Measurements from ENCODE around the gene KIAA0040.

DNA sequence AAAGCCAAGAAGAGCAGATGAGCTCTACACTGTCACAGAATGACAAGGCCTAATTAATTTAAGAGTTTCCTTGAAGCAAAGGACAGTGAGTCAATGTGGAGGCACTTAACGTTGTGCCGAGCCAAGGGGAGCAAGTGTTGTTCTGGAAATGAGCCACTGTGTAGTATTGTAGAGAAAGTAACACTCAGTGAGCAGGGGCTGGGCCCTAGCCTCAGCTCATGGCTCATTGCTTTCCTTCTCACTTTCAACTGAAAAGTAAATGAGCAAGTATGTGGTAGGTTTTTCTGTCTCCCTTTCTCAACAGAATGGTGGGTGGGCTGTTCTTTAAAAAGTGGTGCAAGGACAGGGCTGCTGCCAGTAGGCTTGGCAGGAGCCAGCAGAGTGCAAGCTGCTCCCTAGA is 11.8 kb upstream of the KIAA0040 start:
- TF ChIP-seq TEAD4 (CRISPR knock-in tag; IDR thresholded peaks at IDR 0.05): no peak
- TF ChIP-seq, protein P1, sequence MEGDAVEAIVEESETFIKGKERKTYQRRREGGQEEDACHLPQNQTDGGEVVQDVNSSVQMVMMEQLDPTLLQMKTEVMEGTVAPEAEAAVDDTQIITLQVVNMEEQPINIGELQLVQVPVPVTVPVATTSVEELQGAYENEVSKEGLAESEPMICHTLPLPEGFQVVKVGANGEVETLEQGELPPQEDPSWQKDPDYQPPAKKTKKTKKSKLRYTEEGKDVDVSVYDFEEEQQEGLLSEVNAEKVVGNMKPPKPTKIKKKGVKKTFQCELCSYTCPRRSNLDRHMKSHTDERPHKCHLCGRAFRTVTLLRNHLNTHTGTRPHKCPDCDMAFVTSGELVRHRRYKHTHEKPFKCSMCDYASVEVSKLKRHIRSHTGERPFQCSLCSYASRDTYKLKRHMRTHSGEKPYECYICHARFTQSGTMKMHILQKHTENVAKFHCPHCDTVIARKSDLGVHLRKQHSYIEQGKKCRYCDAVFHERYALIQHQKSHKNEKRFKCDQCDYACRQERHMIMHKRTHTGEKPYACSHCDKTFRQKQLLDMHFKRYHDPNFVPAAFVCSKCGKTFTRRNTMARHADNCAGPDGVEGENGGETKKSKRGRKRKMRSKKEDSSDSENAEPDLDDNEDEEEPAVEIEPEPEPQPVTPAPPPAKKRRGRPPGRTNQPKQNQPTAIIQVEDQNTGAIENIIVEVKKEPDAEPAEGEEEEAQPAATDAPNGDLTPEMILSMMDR (IDR thresholded peaks at IDR 0.05): no peak
- TF ChIP-seq, protein P2, sequence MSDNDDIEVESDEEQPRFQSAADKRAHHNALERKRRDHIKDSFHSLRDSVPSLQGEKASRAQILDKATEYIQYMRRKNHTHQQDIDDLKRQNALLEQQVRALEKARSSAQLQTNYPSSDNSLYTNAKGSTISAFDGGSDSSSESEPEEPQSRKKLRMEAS (CRISPR knock-in tag; IDR thresholded peaks at IDR 0.05): no peak
- TF ChIP-seq CREB1 (CRISPR knock-in tag; IDR thresholded peaks at IDR 0.05): no peak
- no peak for TF ChIP-seq JUN (CRISPR knock-in tag; IDR thresholded peaks at IDR 0.05)
- no peak for TF ChIP-seq NR1H2 (CRISPR knock-in tag; IDR thresholded peaks at IDR 0.05)
- TF ChIP-seq RELA (CRISPR knock-in tag; IDR thresholded peaks at IDR 0.05; ENCODE audit: borderline replicate concordance): no peak
- TF ChIP-seq, protein P3, sequence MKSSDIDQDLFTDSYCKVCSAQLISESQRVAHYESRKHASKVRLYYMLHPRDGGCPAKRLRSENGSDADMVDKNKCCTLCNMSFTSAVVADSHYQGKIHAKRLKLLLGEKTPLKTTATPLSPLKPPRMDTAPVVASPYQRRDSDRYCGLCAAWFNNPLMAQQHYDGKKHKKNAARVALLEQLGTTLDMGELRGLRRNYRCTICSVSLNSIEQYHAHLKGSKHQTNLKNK (CRISPR knock-in tag; IDR thresholded peaks at IDR 0.05): no peak
- TF ChIP-seq, protein P4, sequence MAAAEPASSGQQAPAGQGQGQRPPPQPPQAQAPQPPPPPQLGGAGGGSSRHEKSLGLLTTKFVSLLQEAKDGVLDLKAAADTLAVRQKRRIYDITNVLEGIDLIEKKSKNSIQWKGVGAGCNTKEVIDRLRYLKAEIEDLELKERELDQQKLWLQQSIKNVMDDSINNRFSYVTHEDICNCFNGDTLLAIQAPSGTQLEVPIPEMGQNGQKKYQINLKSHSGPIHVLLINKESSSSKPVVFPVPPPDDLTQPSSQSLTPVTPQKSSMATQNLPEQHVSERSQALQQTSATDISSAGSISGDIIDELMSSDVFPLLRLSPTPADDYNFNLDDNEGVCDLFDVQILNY (CRISPR knock-in tag; IDR thresholded peaks at IDR 0.05): no peak
- TF ChIP-seq FOXK1 (CRISPR knock-in tag; IDR thresholded peaks at IDR 0.05): no peak
- TF ChIP-seq, protein P5, sequence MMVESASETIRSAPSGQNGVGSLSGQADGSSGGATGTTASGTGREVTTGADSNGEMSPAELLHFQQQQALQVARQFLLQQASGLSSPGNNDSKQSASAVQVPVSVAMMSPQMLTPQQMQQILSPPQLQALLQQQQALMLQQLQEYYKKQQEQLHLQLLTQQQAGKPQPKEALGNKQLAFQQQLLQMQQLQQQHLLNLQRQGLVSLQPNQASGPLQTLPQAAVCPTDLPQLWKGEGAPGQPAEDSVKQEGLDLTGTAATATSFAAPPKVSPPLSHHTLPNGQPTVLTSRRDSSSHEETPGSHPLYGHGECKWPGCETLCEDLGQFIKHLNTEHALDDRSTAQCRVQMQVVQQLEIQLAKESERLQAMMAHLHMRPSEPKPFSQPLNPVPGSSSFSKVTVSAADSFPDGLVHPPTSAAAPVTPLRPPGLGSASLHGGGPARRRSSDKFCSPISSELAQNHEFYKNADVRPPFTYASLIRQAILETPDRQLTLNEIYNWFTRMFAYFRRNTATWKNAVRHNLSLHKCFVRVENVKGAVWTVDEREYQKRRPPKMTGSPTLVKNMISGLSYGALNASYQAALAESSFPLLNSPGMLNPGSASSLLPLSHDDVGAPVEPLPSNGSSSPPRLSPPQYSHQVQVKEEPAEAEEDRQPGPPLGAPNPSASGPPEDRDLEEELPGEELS (CRISPR knock-in tag; IDR thresholded peaks at IDR 0.05): no peak
- TF ChIP-seq ESRRA (CRISPR knock-in tag; IDR thresholded peaks at IDR 0.05; ENCODE audit: borderline replicate concordance): no peak
- no peak for TF ChIP-seq NFYB (CRISPR knock-in tag; conservative IDR thresholded peaks at IDR 0.05; ENCODE audit: low read depth)

All from WTC11 (cell line).